GM13976 (cell line): ENCODE data around the gene RESP18.

Experiments
- DNase-seq: peaks from one replicate; pipeline ENCODE4 v3.0.0; 2012; ENCODE audit warnings: low spot score
- CTCF ChIP-seq: IDR thresholded peaks from 2 replicates; pipeline ENCODE4 v1.5.1; 2012; ENCODE audit warnings: borderline replicate concordance, mild to moderate bottlenecking; ENCODE audit not compliant: insufficient read depth; ENCODE audit errors: extremely low read depth, missing control alignments, control extremely low read depth
- in situ Hi-C: fragments of 300-500 bp; cut with MboI; formaldehyde crosslinking; loops from one replicate; pipeline ENCODE4 v1.12.0; 2022; ENCODE audit warnings: low sequenced_read_pairs, mixed read lengths, inconsistent platforms; ENCODE audit not compliant: unreplicated experiment

RESP18 gene

GRCh38 chr2:219362524-219363164, 30.1 kb upstream of the RESP18 start:
- in situ Hi-C loops = no loop called here
- TF ChIP-seq CTCF = no peak
- DNase-seq = peak; percentile 31

DNA sequence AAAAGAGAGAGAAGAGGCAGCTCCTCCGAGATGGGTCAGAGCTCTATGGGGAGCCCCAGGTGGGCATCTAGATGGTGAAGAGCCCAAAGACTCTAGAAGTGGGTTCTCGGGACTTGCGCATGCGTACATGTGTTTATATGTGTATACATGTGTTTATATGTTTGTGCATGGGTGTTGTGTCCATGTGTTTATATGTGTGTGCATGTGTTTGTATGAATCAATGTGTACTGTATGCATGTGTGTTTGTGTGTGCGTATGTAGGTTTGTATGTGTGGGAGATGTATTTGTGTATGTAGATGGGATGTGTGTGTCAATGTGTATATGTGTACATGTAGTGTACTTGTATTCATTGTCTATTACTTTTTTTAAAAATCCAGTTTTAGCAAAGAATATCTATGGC, 29.5 kb upstream of the RESP18 start:
- in situ Hi-C loops = no loop called here
- no peak for TF ChIP-seq CTCF
- no peak for DNase-seq

GRCh38 chr2:219358170-219359075, 25.9 kb upstream of the RESP18 start:
- in situ Hi-C loops = no loop called here
- no peak for DNase-seq
- no peak for TF ChIP-seq CTCF

- in situ Hi-C loops = no loop called here
- DNase-seq = no peak
- TF ChIP-seq CTCF = no peak
Observed at GRCh38 chr2:219356834-219357233, 24.3 kb upstream of the RESP18 start.

GRCh38 chr2:219354582-219354981, 22.0 kb upstream of the RESP18 start:
- in situ Hi-C loops = no loop called here
- TF ChIP-seq CTCF = no peak
- DNase-seq = no peak

GRCh38 chr2:219353129-219353528, 20.6 kb upstream of the RESP18 start:
- in situ Hi-C loops = no loop called here
- no peak for TF ChIP-seq CTCF

More at GRCh38 chr2:219353129-219353528, 20.6 kb upstream of the RESP18 start:
- DNase-seq = no peak
